GM04503 (cell line): ENCODE results near the gene SLC10A7.

Experiments
- DNase-seq: peaks from one replicate; pipeline ENCODE4 v3.0.0-alpha.2; 2012; ENCODE audit warnings: low read depth

SLC10A7 gene

DNA sequence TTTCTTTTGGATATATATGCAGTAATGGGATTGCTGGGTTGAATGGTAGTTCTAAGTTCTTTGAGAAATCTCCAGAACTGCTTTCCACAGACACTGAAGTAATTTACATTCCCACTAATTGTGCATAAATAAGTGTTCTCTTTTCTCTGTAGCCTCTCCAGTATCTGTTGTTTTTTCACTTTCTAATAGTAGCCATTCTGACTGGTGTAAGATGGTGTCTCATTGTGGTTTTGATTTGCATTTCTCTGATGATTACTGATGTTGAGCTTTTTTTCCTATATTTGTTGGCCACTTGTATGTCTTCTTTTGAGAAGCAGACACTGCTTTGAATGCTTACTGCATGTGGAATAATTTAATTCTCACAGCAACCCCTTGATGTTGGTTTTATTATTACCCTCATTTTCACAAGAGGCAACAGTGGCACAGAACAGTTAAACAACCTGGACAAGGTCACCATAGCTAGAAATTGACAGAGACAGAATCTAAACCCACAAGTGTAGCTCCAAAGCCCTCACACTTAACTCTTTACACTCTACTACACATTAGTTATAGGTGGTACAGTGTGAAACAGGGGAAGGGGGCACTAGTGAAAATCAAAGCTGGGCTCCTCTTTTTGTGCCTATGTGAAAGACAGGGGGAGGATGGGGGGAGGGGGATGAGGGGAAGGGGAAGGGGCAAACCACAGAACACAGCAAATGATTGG, 211.3 kb downstream of the SLC10A7 start:
- no peak for DNase-seq

DNA sequence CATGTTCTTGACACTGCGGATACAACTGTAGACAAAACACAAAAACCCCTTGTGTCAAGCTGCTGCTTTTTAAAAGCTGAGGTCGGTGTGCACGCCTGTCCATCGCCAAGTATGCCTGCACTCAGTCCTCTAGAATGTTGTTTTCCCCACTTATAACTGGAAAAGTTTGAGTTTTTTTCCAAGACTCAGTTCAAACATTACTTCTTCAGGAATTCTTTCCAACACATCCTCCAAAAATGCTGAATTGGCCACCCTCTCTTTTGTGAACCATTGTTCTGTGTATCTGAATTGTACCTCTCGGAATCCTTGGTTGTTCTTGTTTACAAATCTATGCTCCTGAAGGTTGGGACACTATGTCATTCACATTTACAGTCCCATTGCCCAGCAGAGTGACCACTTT, 212.8 kb downstream of the SLC10A7 start:
- no peak for DNase-seq

DNA sequence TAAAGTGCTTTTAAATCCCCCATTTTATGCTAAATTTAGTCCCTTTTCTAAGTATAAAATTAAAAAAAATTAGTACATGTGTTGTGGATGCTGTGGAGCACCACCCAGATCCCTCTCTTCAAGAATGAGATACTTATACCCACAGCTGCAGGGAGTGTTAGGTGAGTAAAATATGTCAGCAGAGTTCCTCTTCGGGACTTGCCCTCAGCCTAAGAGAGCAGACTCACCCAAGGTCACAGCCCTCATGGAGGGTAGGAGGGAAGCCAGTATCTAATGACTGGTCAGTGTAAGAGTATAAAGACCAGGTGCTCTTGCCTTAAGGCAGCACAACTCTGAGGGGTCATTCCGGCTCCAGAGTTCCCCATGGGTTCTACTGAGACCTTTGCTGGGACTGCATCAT, 218.9 kb downstream of the SLC10A7 start:
- DNase-seq = no peak

- no peak for DNase-seq
Measured at GRCh38 chr4:146299607-146300006, 222.1 kb downstream of the SLC10A7 start.

- no peak for DNase-seq
Measured at GRCh38 chr4:146294776-146295175, 227.0 kb downstream of the SLC10A7 start.

- no peak for DNase-seq
Measured at GRCh38 chr4:146292508-146292907, 229.2 kb downstream of the SLC10A7 start.

- no peak for DNase-seq
Measured at GRCh38 chr4:146291313-146291712, 230.4 kb downstream of the SLC10A7 start.

DNA sequence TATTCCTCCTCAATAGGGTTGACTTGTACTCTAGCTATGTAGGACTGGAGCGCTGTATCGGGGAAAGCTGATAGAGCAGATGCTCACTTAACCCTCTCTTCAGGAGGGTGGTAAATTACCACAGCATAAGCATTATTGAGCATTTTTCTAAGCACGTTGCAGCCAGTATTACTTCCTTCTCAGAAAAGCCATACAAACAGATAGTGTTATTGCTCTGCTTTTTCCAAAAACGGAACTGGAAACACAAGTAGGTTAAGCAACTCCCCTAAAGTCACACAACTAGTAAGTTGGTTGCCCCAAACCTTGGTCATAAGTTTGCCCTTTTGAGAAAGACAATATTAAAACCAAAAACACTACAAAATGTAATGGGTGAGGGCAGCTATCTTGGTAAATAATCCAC, 233.5 kb downstream of the SLC10A7 start:
- no peak for DNase-seq

GRCh38 chr4:146285037-146285436, 236.7 kb downstream of the SLC10A7 start:
- DNase-seq = no peak

DNA sequence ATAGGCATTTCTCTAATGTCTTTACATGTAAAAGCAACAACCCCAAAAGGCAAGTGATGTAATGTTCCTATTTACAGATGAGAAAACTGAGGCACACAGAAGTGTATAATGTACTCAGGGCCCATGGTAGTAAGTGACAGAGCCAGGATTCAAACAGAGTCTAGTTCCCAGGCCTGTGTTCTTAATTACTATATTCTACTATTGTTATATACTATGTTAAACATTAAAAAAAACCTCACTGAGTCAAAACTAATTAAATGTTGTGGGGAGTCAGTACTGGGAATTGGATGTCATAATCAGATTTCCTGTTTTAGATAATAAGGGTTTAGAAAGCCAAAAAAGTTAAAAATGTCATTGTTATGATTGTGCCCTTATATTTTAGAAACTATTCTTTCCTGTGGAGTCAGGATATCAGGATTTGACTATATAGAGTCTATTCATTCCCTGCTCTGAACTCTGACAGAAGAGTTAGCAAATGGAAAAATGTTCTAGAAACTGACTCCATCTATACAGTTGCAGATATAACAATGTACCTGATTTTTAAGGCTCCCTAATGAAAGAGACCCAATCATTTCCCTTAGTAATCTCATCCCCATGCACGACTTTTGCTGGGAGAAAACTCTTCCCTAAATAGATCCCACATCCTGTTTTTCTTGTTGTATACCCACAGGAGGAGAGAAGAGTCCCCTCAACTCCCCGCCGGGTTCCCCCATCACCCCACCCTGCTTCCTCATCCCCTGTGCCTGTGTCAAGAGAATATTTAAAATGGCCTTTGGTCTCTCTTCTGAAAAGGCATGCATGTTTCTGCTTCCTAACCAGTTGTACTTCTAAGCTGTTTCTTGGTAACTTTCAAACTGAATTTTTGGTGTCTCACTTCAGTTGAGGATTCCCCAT, 237.7 kb downstream of the SLC10A7 start:
- no peak for DNase-seq

GRCh38 chr4:146282657-146283056, 239.1 kb downstream of the SLC10A7 start:
- DNase-seq = no peak

DNA sequence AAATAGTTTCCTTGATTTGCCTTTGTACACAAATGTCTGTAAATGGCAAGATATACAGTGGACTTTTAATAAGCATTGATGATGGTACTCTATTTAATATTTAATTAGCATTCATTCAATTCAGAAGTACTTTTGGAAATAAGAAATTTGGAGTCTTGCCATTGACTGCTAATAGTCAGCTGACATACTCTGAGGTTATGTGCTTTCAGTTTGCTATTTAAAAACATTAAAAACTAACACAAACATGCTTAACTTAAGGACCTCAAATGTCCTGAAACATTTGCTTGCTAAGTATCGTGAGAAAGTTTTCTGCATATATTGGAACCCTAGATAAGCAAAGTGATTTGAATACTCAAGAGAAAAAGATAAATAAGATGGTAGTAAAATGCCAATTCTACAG, 242.8 kb downstream of the SLC10A7 start:
- DNase-seq = no peak

DNA sequence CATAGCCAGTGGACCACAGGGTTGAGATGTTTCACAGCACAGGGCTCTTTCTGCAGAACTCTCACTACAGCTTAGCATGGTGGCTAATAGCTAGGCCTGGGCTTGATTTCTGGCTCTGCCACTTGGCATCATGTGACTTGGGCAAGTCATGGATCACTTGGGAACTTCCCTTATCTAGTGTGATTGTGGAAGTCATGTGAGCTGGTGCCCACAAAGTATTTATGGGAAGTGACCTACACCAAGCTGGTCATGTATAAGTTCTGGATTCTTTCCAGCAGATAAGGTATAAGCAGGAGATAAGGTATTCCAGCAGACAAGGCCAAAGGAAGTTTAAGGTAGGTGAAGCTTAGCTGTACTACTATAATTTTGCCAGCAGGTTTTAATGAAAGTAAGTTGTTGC, 246.4 kb downstream of the SLC10A7 start:
- no peak for DNase-seq

- no peak for DNase-seq
Measured at GRCh38 chr4:146274774-146275173, 247.0 kb downstream of the SLC10A7 start.

DNA sequence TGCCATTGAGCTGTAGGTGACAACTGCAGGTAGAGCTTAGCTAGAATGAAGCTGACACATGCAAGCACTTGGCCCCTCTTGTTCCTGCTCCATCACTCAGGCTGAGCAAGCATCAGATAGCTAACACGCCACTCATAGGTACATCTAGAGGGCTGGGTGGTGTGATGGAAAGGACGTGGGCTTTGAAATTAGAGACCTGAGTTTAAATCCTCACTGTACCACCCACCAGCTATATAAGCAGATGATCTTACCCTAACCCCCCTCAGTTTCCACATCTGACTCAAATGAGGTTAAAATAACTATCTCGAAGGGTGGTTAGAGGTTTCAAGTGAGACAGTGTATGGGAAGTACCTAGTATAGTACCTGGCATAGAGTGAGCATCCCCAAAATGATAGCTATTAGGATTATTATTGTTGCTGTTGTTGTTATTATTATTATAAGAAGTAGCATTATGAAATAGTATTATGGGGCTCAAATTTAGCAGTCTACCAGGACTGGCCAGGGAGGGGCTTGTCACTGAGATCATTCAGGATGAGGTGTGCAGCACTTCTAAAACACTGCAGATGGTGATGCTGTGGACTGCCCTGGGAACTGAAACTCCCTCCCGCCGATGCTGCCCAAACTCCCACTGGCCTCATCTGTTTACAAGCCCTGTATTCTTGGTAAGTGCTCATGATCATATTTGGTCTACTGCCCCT, 248.4 kb downstream of the SLC10A7 start:
- no peak for DNase-seq

DNA sequence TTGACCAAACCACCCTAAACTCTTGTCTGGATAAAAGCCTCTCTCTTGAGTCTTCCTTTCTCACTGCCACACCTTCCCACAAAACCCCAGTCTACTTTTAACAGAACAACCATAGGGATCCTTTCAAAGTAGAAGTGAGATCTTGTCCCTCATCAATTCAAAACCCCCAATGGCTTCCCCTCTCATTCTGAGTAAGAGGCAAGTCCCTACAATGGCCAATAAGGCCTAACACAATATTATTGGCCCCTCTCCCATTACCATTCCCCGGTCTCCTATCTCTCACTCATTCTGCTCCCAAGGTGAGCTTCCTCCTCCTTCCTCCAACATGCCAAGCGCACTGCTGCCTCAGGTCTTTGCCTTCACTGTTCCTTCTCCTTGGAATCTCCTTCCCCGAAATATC, 250.3 kb downstream of the SLC10A7 start:
- no peak for DNase-seq

- no peak for DNase-seq
Measured at GRCh38 chr4:146269228-146269653, 252.5 kb downstream of the SLC10A7 start.

DNA sequence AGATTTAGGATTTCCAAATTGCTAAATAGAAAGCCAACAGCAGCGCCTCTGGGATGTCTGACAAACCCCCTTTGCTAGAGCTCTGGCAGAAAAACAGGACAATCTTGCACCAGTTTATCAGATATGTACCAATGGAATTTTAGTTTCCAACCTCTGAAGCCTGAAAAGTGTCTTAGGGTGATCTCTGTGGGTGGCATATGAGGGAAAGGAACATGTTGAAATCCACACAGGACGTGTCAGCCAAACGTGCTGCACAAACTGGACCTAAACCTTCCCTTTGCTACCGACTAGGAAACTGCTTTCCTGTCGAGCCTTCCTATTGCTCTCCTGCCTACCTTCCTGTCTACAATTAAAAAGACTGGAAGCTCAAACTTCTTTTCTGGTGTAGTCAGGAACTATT, 253.9 kb downstream of the SLC10A7 start:
- no peak for DNase-seq

- no peak for DNase-seq
Measured at GRCh38 chr4:146265950-146266490, 255.7 kb downstream of the SLC10A7 start.

DNA sequence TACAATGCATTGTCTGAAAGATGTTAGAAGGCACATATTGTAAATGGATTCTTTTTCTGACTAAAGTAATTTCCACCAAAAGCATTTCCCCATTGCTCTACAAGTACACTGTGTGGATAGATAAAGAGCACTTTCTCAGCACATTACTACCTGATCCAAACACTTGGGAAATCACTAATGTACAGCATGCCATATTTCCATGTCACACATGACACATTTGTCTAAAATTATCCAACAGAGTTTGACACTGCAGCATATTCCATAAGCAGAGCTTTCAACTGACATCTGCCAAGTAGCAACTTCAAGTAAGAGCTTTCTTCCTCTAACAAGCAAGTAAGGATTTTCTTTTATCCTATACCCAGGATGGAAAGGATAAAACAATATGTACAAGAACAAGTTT, 257.9 kb downstream of the SLC10A7 start:
- DNase-seq = no peak

DNA sequence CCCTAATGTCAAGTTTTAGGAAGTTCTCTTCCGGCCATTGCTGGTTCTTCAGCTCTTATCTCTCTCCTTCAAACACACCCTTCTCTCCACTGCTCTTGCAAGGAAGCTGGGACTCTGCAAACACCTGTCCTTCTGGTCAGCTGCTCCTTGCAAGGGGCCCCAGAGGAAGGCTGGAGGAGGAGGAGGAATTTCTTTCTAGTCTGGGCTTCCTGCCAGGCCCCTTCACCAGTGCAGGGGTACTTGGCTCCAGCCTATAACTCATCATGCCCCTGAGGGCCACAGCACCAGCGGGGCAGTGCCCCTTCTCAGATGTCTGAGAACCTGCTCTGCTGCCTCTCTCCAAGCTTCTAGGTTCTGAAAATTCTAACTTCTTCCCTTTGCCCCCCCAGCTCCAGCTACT, 260.7 kb downstream of the SLC10A7 start:
- DNase-seq = no peak

GRCh38 chr4:146260521-146260920, 261.2 kb downstream of the SLC10A7 start:
- no peak for DNase-seq

- no peak for DNase-seq
Measured at GRCh38 chr4:146257511-146257910, 264.2 kb downstream of the SLC10A7 start.
